A172 (cell line): Measurements from ENCODE around the gene STK40. TPM values are rescaled to one million over a fixed set of nuclear protein-coding genes. Genes with fewer than 3 reads are reported as not detected.

Experiments used
- DNase-seq: peaks from one replicate; pipeline ENCODE4 v3.0.0-alpha.2; 2015; ENCODE audit warnings: low spot score
- total RNA-seq: library from RNA; depleted of rRNA; stranded (reverse); fragments of >200 nt; shearing (Covaris generic); gene quantifications from 2 replicates; pipeline ENCODE4 v1.2.3, GENCODE V29; 2014; rRNA removed

STK40 gene
- total RNA-seq, 1 experiment from 2014 or later = 13.8 TPM

DNA sequence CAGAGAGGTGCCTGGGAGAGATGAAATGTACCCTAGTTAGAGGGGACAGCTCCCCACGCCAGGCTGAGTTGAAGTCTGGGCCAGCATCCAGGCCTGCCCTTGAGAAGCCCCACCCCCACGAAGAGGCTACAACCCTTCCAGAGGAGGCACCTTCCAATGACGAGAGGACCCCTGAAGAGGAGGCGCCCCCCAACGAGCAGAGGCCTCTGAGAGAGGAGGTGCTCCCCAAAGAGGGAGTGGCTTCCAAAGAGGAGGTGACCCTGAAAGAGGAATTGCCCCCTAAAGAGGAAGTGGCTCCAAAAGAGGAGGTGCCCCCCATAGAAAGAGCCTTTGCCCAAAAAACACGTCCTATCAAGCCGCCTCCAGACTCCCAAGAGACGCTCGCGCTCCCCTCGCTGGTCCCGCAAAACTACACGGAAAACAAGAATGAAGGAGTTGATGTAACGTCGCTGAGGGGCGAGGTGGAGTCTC, 65.4 kb downstream of the STK40 start:
- DNase-seq = no peak

DNA sequence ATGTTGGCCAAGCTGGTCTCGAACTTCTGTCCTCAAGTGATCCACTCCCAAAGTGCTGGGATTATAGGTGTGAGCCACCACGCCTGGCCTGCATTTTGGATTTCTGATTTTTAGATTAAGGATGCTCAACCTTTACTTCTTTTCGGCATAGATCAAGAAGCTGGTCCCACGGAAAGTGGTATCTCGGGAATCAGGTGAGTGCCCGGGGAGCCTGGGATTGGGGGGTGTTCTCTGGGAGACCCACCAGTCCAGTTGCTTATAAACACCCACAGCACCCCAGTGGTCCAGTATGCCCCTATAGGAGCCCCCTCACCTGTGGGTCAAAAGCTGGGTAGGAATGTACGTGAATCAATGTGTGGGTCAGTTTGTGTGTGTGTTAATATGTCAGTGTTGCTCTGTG, 76.3 kb downstream of the STK40 start:
- DNase-seq = no peak

- no peak for DNase-seq
Measured at GRCh38 chr1:36307601-36308330, 78.0 kb downstream of the STK40 start.

GRCh38 chr1:36306902-36307456, 78.7 kb downstream of the STK40 start:
- DNase-seq = no peak

DNA sequence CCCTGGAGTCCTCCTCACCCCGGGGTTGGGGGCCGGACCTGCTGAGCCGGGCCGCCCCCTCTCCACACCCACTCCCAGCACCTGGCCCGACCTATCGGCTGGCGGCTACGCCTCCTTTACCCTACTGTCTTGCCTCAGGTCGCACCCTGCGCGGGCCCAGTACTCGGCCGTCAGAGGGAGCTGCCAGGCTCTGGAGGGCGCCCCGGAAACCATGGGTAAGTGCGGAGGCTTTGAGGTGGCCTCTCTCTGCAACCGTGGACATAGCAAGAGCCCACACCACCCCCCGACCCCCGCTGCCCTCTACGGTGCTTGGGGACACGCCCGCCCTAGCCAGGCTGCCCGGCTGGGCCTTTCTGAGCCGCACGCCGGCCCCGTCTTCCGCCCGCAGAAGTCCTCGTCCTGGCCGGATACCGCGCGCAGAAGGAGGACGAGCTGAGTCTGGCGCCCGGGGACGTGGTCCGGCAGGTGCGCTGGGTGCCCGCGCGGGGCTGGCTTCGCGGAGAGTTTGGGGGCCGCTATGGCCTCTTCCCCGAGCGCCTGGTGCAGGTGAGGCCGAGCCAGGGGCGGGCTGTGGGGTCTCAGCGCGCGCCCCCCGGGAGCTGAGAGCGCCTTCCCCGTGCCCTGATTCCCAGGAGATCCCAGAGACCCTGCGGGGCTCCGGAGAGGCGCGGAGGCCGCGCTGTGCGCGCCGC, 79.4 kb downstream of the STK40 start, which contains the start of gene SH3D21:
Gene SH3D21 (plus strand): TSS at position 159 of the 692 bp plus-strand sequence. CDS start 53 bp downstream, at position 212.
- no peak for DNase-seq

DNA sequence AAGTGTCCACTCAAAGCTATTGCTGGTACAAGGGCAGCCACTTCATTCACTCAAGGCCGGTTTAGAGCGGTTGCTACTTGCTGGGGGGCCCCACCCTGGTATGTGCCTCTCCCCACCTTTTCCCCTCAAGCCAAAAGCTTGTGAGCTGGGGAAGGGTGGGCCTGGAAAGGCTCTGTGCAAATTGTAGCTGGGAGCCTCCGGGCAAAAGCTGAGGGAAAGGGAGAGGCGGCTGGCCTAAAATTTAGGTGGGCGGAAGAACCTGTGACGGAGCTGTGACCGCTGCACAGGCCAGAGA, 79.9 kb downstream of the STK40 start:
- DNase-seq = no peak

DNA sequence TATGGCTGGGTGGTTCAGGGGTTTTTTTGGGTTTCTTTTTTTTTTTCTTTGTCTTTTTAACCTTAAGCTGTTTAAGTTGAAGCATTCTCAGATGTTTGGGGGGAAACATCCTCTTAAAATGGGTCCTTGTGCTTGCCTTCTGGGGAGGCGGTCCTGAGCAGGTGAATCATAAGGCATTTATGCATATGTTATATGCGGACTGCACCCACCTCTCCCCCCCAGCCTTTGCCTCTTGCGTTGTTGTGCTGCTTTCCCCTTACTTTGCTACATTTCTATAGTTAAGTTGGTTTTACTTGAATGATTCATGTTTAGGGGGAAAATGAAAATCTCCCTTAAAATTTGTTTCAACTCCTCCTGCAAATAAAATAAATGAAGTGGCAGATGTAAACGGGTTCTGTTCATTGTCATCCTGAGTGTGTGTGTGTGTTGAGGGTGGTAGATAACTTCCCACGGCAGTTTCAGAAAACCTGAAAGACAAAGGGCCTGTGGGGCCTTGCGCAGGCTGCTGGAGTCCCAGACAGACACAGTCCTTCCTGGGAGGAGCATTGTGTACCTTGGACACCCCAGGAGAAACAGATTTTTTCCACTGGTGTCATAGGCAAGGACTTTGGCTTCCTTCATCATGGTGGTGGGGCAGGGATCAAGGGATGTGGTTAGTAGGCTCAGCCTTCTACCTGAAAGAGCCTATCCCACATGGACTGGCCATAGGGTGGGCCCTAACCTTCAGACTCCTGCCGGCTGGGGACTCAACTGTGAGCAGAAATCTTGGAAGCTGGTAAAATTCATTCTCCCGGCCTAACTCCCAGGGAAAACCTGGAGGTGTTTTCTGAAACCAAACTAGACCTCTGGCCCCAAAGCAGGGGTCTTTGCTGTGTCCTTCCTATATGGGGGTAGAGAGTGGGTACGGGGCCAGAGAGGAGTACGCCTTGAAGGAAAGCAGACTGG, 80.5 kb downstream of the STK40 start:
- no peak for DNase-seq

DNA sequence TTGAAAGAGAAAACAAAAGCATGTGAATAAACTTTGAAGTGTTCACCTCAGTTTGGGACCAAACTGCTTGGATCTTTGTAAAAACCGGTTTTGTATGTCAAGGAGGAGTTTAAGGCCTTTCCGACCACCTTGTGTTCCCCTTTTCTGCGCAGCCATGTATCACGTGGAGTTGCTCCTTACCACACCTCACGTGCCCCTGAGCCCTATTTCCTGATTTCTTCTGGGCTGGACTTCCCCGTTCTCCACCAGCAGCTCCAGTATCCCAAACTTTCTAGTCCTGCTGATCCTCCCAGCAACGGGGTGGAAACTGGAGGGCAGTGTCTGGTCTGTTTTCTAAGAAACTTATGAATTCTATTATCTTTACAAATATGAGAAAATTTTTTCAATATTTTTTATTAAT, 81.2 kb downstream of the STK40 start:
- DNase-seq = no peak

DNA sequence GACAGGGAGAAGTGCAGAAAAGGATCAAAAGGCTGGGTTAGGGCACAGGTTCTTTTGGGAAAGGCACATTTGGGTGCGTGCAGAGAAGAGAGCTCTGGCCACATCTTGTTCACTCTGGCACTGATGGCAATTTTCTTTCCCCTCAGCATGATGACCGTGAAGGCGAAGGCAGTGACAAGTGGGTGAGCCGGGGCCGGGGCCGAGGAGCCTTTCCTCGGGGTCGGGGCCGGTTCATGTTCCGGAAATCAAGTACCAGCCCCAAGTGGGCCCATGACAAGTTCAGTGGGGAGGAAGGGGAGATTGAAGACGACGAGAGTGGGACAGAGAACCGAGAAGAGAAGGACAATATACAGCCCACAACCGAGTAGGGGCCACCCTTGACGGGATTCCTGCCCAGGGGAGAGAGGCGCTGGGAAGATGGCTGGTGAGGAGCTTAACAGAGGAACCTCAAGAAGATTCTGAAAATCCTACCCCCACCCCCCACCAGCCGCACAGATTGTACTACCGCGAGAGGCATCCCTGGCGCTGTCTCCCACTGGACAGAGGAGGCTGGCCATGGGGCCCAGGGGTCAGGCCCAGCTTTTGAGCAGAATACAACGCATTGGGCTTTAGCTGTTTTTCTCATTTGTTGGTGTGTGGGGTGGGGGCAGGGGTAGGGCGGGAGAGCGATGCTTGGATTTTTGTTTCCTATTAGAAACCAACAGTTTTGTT, 81.9 kb downstream of the STK40 start:
- DNase-seq = no peak

- no peak for DNase-seq
Measured at GRCh38 chr1:36303244-36303643, 82.5 kb downstream of the STK40 start.

GRCh38 chr1:36301220-36301619, 84.5 kb downstream of the STK40 start:
- DNase-seq = no peak

GRCh38 chr1:36300526-36300925, 85.2 kb downstream of the STK40 start:
- DNase-seq = no peak

DNA sequence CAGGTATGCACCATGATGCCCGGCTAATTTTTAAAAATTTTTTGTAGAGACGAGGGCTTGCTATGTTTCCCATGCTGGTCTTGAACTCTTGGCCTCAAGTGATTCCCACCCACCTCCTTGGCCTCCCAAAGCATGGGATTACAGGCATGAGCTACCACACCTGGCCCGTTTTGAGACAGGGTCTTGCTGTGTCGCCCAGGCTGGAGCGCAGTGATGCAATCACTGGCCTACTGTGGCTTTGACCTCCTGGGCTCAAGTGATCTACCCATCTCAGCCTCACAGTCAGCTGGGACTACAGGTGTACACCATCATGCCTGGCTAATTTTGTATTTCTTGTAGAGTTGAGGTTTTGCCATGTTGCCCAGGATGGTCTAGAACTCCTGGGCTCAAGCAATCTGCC, 87.1 kb downstream of the STK40 start:
- no peak for DNase-seq

DNA sequence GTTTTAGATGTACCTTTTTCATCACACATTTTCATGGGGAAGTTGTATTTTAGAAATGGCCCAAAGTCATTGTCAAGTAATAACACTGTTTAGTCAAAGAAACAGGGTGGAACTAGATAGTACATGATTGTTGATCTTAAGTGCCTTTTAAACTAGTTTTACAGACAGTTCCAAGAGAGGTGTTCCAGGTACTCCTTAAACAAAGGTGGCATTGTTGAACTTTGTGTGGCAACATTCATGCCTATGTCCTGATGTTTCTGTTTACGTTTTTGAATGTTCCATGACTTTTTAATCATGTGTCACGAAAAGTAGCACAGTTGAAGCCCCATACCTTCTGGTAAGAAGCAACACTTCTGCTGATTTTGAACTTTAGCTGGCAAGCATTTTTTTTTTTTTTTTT, 88.7 kb downstream of the STK40 start:
- no peak for DNase-seq

DNA sequence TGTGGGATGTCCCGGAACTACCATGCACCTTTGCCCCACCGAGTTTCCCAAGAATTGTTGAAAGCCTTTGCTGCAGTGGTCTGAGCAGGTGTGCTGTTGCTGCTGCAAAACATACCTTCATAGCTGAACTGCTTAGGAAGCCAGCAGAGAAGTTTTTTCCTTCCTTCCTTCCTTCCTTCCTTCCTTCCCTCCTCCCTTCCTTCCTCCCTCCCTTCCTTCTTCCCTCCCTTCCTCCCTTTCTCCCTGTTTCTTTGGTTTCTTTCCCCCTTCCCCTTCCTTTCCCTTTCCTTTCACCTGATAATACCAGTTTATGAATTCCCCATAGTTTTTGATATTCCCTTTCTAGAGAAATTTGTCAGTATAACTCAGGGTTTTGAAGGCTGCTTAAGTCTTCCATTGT, 90.3 kb downstream of the STK40 start:
- no peak for DNase-seq

Other genes starting within 250 kb of the STK40 start
- gene TRAPPC3, start 236.4 kb downstream of the STK40 start, total RNA-seq = 86.7 and 110 TPM in 2 replicates
- gene MAP7D1, start 229.8 kb downstream of the STK40 start, total RNA-seq = 91.2 and 136 TPM in 2 replicates
- gene THRAP3, start 161.5 kb downstream of the STK40 start, total RNA-seq = 50.0 and 53.5 TPM in 2 replicates
- 0.98 TPM in 1 of 2 replicates, not detected in the other for gene SH3D21, start 79.6 kb downstream of the STK40 start, total RNA-seq
- 9.6 and 17.8 TPM in 2 replicates for gene EVA1B, start 62.3 kb downstream of the STK40 start, total RNA-seq
- gene LSM10, start 12.0 kb upstream of the STK40 start, total RNA-seq = 6.4 and 7.0 TPM in 2 replicates
- 5.8 and 9.2 TPM in 2 replicates for gene OSCP1, start 64.5 kb upstream of the STK40 start, total RNA-seq
- 68.1 and 99.0 TPM in 2 replicates for gene MRPS15, start 78.5 kb upstream of the STK40 start, total RNA-seq
- not detected in 2 replicates for gene CSF3R, start 97.0 kb upstream of the STK40 start, total RNA-seq